ENCODE data around the gene ACTN1. TPM values are rescaled to one million over a fixed set of nuclear protein-coding genes. Genes with fewer than 3 reads are reported as not detected.

Gene ACTN1
- polyA plus RNA-seq, 1 of the 3 experiments (the other 2 are of a cell fraction) = 319 TPM

DNA sequence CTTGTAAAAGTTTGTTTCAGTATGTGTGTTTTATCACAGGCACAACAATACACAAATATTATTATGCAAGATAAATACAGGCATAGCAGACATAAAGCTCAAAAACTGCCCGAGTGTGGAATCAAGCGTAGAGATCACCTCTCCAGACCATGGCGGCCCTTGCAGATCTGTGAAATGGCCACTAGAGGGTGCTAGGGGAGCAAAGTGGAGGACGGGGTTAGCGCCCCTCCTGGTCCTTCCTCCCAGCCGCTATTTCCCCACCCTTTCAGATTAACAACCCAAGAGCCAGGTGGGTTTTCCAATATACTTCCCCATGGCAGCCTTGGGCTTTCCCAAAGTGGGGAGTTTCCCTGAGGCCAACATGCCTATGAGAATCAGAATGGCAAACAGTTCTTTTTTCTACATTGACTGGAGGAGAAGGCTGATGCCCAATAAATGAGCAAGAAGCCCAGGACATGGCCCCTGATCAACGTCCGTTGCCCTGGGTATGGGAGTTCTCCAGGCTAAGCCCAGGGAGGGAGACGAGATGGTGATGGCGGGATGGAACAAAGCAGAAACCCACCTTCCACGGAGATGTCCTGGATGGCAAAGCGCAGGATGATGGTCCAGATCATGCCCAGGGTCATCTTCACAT lies 67.4 kb downstream of the ACTN1 start (continued):
- TF ChIP-seq FOSL2 (IDR thresholded peaks at IDR 0.05; ENCODE audit: borderline replicate concordance, low read depth) = no peak

DNA sequence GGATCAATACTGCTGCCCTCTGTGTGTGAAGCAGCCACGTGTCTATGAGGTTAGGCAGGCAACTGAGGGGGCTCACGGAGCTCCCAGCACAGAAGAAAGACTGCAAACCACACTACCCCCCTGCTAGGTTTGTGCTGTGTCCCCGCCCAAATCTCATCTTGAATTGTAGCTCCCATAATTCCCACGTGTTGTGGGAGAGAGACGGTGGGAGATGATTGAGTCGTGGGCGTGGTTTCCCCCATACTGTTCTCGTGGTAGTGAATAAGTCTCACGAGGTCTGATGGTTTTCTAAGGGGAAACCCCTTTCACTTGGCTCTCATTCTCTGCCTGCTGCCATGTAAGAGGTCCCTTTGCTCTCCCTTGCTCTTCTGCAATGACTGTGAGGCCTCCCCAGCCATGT lies 68.6 kb downstream of the ACTN1 start:
- ChIA-PET POLR2A (no interaction called here), CTCF (interaction anchor here (0.9 to 7.9 kb wide), 25 partner anchors 7 to 218 kb away, joined by 3 to 90 read pairs (median 8); no protein-coding TSS in a partner anchor)
- Histone ChIP-seq H3K4me2 (no peak overlapping the region), H3K27ac (ENCODE audit: low read depth in 2 of 2, low read length in 1 of 2) (no peak overlapping the region), H3K9me3 (no peaks in the 10 kb centered on the region), H2AFZ (ENCODE audit: low read depth) (no peak overlapping the region), H3K36me3 (replicated peaks in 1 of 2; ENCODE audit: control insufficient read depth in 1 of 2, insufficient read depth in 2 of 2, low read length in 1 of 2) (peaks cover 52 to 60% of the 10 kb centered on the region in 2 experiments), H4K20me1 (ENCODE audit: insufficient read depth) (peaks cover 90% of the 10 kb centered on the region), H3K9ac (no peak overlapping the region), H3F3A (replicated peaks; ENCODE audit: insufficient read depth) (peaks cover 37% of the 10 kb centered on the region), H3K9me2 (no peaks in the 10 kb centered on the region), H3K79me2 (ENCODE audit: insufficient read depth) (peaks cover 98% of the 10 kb centered on the region), H3K27me3 (ENCODE audit: insufficient read depth) (no peaks in the 10 kb centered on the region), H3K4me1 (ENCODE audit: control insufficient read depth in 1 of 2, insufficient read depth in 2 of 2, low read depth in 1 of 2, low read length in 1 of 2) (peaks cover 0 to 3% of the 10 kb centered on the region in 2 experiments; a peak in 1 of 4 replicates), H3K4me3 (ENCODE audit: low read depth in 2 of 2, low read length in 1 of 2) (no peak overlapping the region)
- no peak for DNase-seq
- no peak for TF ChIP-seq SIN3A (IDR thresholded peaks at IDR 0.05; ENCODE audit: borderline replicate concordance, low read depth, low read length)
- TF ChIP-seq ZBTB33 (IDR thresholded peaks at IDR 0.05; ENCODE audit: borderline replicate concordance, low read depth) = no peak
- no peak for TF ChIP-seq GATA2 (CRISPR knock-in tag; IDR thresholded peaks at IDR 0.05)
- no peak for TF ChIP-seq EP300 (IDR thresholded peaks at IDR 0.05; ENCODE audit: borderline replicate concordance in 1 of 2, low read depth in 1 of 2, low read length in 1 of 2)
- no peak for TF ChIP-seq RAD21 (IDR thresholded peaks at IDR 0.05; ENCODE audit: low read length)
- no peak for TF ChIP-seq ELF1 (IDR thresholded peaks at IDR 0.05)
- no peak for TF ChIP-seq NRF1 (IDR thresholded peaks at IDR 0.05; ENCODE audit: low read depth, low read length)
- TF ChIP-seq MXI1 (IDR thresholded peaks at IDR 0.05; ENCODE audit: low read depth, low read length) = no peak
- TF ChIP-seq IRF3 (IDR thresholded peaks at IDR 0.05; ENCODE audit: low read depth, low read length) = no peak
- TF ChIP-seq, protein P1, sequence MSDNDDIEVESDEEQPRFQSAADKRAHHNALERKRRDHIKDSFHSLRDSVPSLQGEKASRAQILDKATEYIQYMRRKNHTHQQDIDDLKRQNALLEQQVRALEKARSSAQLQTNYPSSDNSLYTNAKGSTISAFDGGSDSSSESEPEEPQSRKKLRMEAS (IDR thresholded peaks at IDR 0.05; ENCODE audit: low read depth) = no peak
- no peak for TF ChIP-seq YY1 (IDR thresholded peaks at IDR 0.05; ENCODE audit: low read depth)
- no peak for TF ChIP-seq TAF1 (IDR thresholded peaks at IDR 0.05; ENCODE audit: borderline replicate concordance, low read depth, low read length)
- TF ChIP-seq RFX5 (IDR thresholded peaks at IDR 0.05; ENCODE audit: low read length) = no peak
- WGBS (ENCODE audit: low lambda C conversion rate) = 87% methylated on average over 9 of the region's 9 CpGs
